Hepatocyte (in vitro differentiated cells): ENCODE results near the gene CYB561D1. TPM values are rescaled to one million over a fixed set of nuclear protein-coding genes. Genes with fewer than 3 reads are reported as not detected.

Experiments used
- DNase-seq: peaks from one replicate; pipeline ENCODE4 v3.0.0-alpha.2; 2016; ENCODE audit warnings: low spot score
- H2AFZ ChIP-seq: fragments of 200-600 bp; sonication (generic); 2 replicates; pipeline ENCODE4 v1.6.0; 2016; ENCODE audit warnings: antibody characterized with exemption, mild to moderate bottlenecking
- H3K27ac ChIP-seq: fragments of 200-600 bp; sonication (generic); 2 replicates; pipeline ENCODE4 v1.5.1; 2016; ENCODE audit warnings: mild to moderate bottlenecking
- H3K27me3 ChIP-seq: fragments of 200-600 bp; sonication (generic); 2 replicates; pipeline ENCODE4 v1.6.1; 2016
- H3K36me3 ChIP-seq: fragments of 200-600 bp; sonication (generic); replicated peaks from 2 replicates; pipeline ENCODE4 v1.5.1; 2016; ENCODE audit warnings: low read depth; ENCODE audit not compliant: insufficient read depth
- H3K4me1 ChIP-seq: fragments of 200-600 bp; sonication (generic); 2 replicates; pipeline ENCODE4 v1.5.1; 2016; ENCODE audit warnings: mild to moderate bottlenecking, moderate library complexity; ENCODE audit not compliant: insufficient read depth
- H3K4me2 ChIP-seq: fragments of 200-600 bp; sonication (generic); 2 replicates; pipeline ENCODE4 v1.6.0; 2016
- H3K4me3 ChIP-seq: fragments of 200-600 bp; sonication (generic); 2 replicates; pipeline ENCODE4 v1.5.1; 2016; ENCODE audit warnings: mild to moderate bottlenecking
- H3K79me2 ChIP-seq: fragments of 200-600 bp; sonication (generic); 2 replicates; pipeline ENCODE4 v1.6.0; 2017; ENCODE audit warnings: mild to moderate bottlenecking
- H3K9me2 ChIP-seq: fragments of 200-600 bp; sonication (generic); replicated peaks from 2 replicates; pipeline ENCODE4 v1.6.0; 2017; ENCODE audit warnings: mild to moderate bottlenecking; ENCODE audit not compliant: insufficient read depth
- H3K9me3 ChIP-seq: fragments of 200-600 bp; sonication (generic); 2 replicates; pipeline ENCODE4 v1.5.1; 2016; ENCODE audit warnings: low read depth, mild to moderate bottlenecking
- H4K20me1 ChIP-seq: fragments of 200-600 bp; sonication (generic); 2 replicates; pipeline ENCODE4 v1.6.0; 2016; ENCODE audit warnings: mild to moderate bottlenecking; ENCODE audit not compliant: insufficient read depth, poor library complexity, severe bottlenecking
- EZH2 ChIP-seq: fragments of 200-600 bp; sonication (generic); IDR thresholded peaks from 2 replicates; pipeline ENCODE4 v1.6.1; 2016; ENCODE audit warnings: antibody characterized with exemption, mild to moderate bottlenecking, borderline replicate concordance
- EZH2phosphoT487 ChIP-seq: fragments of 200-600 bp; sonication (generic); IDR thresholded peaks from one replicate; pipeline ENCODE4 v1.6.1; 2018; ENCODE audit warnings: antibody characterized with exemption, mild to moderate bottlenecking, low read depth, moderate library complexity; ENCODE audit not compliant: unreplicated experiment, severe bottlenecking
- WGBS: methylation state at CpG from one replicate; pipeline ENCODE4 v1.1.6; 2016; ENCODE audit warnings: low lambda C conversion rate; ENCODE audit errors: missing lambda C conversion rate; 5-methylcytosine and 5-hydroxymethylcytosine counted together
- polyA plus RNA-seq: library from polyadenylated mRNA; unstranded; fragments of >200 nt; fragmentation: Nextera tagmentation; extraction: Ambion mirVana; gene quantifications from 2 replicates; pipeline ENCODE4 v1.2.1, GENCODE V29; 2016
- total RNA-seq: library from RNA; depleted of rRNA; stranded (reverse); fragments of >200 nt; gene quantifications from 2 replicates; pipeline ENCODE4 v1.2.3, GENCODE V29; 2014
- TF ChIP-seq, protein P1 (sequence below): fragments of 200-600 bp; sonication (generic); IDR thresholded peaks from 2 replicates; pipeline ENCODE4 v1.5.1; 2016; ENCODE audit warnings: antibody characterized with exemption, mild to moderate bottlenecking; ENCODE audit not compliant: poor library complexity

Gene CYB561D1
- total and polyA plus RNA-seq, 2 experiments from 2014 or later, result 4.8 to 6.5 TPM

DNA sequence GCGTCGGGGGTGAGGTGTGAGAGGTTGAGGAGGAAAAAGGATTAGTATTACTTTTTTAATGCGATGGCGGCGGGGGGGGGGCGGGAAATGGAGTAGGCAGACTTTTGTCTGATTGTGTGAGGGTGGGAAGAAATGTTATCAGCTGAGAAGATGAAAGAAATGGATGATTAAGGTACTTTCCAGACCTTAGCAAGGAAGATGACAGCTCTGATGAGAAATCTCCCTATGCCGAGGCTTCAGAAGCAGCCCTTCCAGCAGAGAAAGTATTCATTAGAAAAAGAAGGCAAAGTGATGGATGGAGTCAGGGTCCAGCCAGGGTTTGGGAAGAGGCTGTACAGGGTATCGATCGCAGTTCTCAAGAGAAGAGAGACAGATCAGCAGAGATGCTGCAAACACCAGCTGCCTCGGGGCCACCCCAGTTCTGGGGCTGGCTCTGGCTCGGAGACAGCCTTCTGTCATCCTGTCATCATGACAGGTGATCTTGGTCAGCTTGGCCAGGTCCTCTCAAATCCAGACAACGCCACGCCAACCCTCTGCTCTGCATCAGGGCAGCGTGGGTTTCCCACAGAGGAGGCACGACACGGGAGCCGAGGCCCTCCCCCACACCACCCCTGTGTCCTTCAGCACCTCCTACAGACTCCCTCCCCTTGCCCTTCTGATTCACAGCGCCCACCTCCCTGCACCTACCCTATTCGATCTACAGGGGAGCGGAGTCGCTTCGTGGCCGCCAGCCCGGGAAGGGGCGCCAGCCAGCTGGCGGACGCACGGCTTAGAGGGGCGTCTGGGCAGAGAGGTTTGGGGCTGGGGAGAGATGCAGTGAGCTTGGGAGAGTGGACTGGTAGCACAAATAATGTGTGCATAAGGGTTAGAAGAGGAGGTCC, 10.9 kb upstream of the CYB561D1 start:
- Histone ChIP-seq H3K79me2 (peaks cover 10% of the 10 kb centered on the region), H3K4me2 (peak overlapping the region; percentile 99), H3K9me2 (no peaks in the 10 kb centered on the region), H3K27me3 (peaks cover 16% of the 10 kb centered on the region), H3K9me3 (no peaks in the 10 kb centered on the region), H3K27ac (no peak overlapping the region), H3K36me3 (no peaks in the 10 kb centered on the region), H3K4me3 (peak overlapping the region; percentile 84), H2AFZ (peak overlapping the region; percentile 99), H4K20me1 (no peaks in the 10 kb centered on the region), H3K4me1 (peaks cover 15% of the 10 kb centered on the region)
- no peak for TF ChIP-seq EZH2
- TF ChIP-seq, protein P1, sequence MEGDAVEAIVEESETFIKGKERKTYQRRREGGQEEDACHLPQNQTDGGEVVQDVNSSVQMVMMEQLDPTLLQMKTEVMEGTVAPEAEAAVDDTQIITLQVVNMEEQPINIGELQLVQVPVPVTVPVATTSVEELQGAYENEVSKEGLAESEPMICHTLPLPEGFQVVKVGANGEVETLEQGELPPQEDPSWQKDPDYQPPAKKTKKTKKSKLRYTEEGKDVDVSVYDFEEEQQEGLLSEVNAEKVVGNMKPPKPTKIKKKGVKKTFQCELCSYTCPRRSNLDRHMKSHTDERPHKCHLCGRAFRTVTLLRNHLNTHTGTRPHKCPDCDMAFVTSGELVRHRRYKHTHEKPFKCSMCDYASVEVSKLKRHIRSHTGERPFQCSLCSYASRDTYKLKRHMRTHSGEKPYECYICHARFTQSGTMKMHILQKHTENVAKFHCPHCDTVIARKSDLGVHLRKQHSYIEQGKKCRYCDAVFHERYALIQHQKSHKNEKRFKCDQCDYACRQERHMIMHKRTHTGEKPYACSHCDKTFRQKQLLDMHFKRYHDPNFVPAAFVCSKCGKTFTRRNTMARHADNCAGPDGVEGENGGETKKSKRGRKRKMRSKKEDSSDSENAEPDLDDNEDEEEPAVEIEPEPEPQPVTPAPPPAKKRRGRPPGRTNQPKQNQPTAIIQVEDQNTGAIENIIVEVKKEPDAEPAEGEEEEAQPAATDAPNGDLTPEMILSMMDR, result peak; percentile 5
- 10% methylated on average over 26 of the region's 29 CpGs for WGBS
- DNase-seq, result peak; percentile 55

DNA sequence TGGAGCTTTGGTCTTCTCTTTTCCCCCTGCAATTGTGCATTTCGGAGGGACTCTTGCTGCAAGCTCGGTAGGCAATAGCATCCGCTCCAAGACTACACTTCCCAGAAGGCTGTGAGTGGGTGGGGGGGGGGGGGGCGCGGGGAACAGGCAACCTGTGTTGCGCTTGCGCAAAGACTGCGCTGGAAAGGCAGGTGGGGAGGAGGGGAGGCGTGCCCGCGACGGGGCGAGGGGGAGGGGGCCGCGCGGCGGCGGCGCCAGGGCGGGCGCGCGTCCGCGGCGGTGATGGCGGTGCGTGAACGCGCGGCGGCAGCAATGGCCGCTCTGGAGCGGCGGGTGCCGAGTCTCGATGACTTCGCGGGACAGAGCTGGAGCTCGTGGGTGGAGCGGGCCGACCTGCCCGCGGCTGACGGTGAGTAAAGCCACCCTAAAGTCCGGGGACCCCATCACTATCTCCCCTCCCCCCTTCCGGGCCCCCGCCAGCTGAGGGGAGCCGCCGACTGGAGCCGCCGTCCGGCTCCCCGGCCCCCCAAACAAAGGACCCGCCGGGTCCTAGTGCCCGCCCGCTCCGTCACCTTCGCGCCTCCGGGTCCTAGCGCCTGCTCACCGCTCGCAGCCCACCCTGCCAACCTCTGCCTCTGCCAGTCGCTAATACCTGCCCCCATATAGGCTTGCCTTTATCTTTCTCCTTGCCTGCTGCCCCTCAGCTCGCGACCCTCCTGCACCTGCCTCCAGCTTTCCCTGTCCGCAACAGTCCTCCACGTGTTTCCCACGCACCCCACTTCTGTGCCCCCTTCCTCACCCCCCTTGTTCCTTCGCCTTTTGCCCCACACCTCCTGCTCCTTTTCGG, 10.0 kb upstream of the CYB561D1 start, which contains the start of gene ATXN7L2:
ATXN7L2 (plus strand) TSS at position 234 of the 847 bp plus-strand sequence; CDS start at position 283, 49 bp downstream.
- Histone ChIP-seq H3K4me2 (peak within 1 kb of the TSS; percentile 99), H3K36me3 (no peaks in the 10 kb centered on the region), H3K9me3 (no peaks in the 10 kb centered on the region), H3K4me3 (peak within 1 kb of the TSS; percentile 96), H4K20me1 (no peaks in the 10 kb centered on the region), H3K4me1 (peaks cover 15% of the 10 kb centered on the region), H3K27me3 (peaks cover 16% of the 10 kb centered on the region), H3K27ac (peak within 1 kb of the TSS; percentile 99), H2AFZ (peak within 1 kb of the TSS; percentile 99), H3K79me2 (peaks cover 10% of the 10 kb centered on the region), H3K9me2 (no peaks in the 10 kb centered on the region)
- 1% methylated on average over 9 of the region's 73 CpGs for WGBS
- DNase-seq, result peak; percentile 97
- TF ChIP-seq, protein P1, result no peak
- no peak for TF ChIP-seq EZH2

DNA sequence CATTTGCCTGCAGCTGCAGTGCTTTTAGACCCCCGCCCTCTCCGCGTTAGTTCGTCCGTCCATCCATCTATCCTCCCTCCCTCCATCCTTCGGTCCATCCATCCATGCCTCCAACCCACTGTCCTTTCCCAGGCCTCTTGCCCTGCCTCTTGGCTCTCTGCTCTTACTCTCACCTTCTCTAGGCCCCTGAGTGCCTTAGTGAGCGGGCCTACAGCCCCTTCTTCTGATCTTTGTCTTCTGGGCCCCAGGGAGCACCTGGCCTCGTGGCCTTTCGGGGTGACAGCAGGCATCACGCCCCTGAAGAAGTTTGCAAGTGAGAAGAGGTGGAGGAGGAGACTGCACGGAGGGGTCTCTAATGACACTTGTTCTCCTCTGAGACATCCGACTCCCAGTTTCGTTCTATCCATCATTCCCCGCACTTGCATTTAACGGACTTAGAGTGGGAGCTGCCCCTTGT, 9.3 kb upstream of the CYB561D1 start:
- H2AFZ ChIP-seq, result peak overlapping the region; percentile 94

More for the DNA sequence above, 9.3 kb upstream of the CYB561D1 start:
- Histone ChIP-seq H3K9me3 (no peaks in the 10 kb centered on the region), H3K36me3 (no peaks in the 10 kb centered on the region), H3K27me3 (peaks cover 16% of the 10 kb centered on the region), H4K20me1 (no peaks in the 10 kb centered on the region), H3K4me3 (peak overlapping the region; percentile 96), H3K4me2 (peak overlapping the region; percentile 98), H3K27ac (peak overlapping the region; percentile 99), H3K79me2 (peaks cover 10% of the 10 kb centered on the region), H3K9me2 (no peaks in the 10 kb centered on the region), H3K4me1 (peaks cover 15% of the 10 kb centered on the region)
- TF ChIP-seq EZH2 (no peak), EZH2phosphoT487 (no peak)
- TF ChIP-seq, protein P1, result no peak
- 12% methylated on average over 15 of the region's 15 CpGs for WGBS
- DNase-seq, result no peak
